SK-N-SH (cell line): ENCODE measurements around the gene MTHFD1L. TPM values are rescaled to one million over a fixed set of nuclear protein-coding genes. Genes with fewer than 3 reads are reported as not detected.

Experiments
- CTCF ChIA-PET: fragments of 300-600, 350-600 bp; formaldehyde crosslinking; extraction: SDS; loops from one replicate; lab custom pipeline; 2021; lab: Yijun Ruan, JAX
- POLR2A ChIA-PET: fragments of 350-600 bp; sonication (Branson Sonifier 250); formaldehyde crosslinking; extraction: SDS; loops from one replicate; lab custom pipeline; 2020; ENCODE audit warnings: antibody characterized with exemption, inconsistent platforms; lab: Yijun Ruan, JAX
- DNase-seq: peaks from one replicate; pipeline ENCODE4 v3.0.0; 2012
- H2AFZ ChIP-seq: fragments of 200-600 bp; sonication (generic); 2 replicates; pipeline ENCODE4 v1.8.1; 2016; ENCODE audit warnings: antibody characterized with exemption, mild to moderate bottlenecking, low read depth
- H3F3A ChIP-seq: fragments of 200-600 bp; sonication (generic); replicated peaks from 2 replicates; pipeline ENCODE3; 2016; ENCODE audit warnings: antibody characterized with exemption, mild to moderate bottlenecking; ENCODE audit not compliant: insufficient read depth
- H3K27ac ChIP-seq, 2 experiments: fragments of 200-500 bp in 1 of 2; fragments of 200-600 bp in 1 of 2; sonication (Bioruptor generic) in 1 of 2; sonication (generic), shearing (Covaris generic) in 1 of 2; 2 replicates each; pipeline versions ENCODE4 v1.5.1 to v1.6.1; 2014 to 2016; ENCODE audit warnings: low read depth in 2 of 2, inconsistent platforms in 1 of 2, low read length in 1 of 2, mild to moderate bottlenecking in 1 of 2, mixed read lengths in 1 of 2
- H3K27me3 ChIP-seq: fragments of 200-600 bp; sonication (generic), shearing (Covaris generic); 2 replicates; pipeline ENCODE4 v1.6.1; 2016; ENCODE audit warnings: mixed run types; ENCODE audit not compliant: insufficient read depth
- H3K36me3 ChIP-seq, 2 experiments: fragments of 200-500 bp in 1 of 2; fragments of 200-600 bp in 1 of 2; sonication (Bioruptor generic) in 1 of 2; sonication (generic) in 1 of 2; replicated peaks in 1 of 2; 2 replicates each; pipeline versions ENCODE3 to v1.5.1; 2014 to 2016; ENCODE audit warnings: low read length in 1 of 2, mild to moderate bottlenecking in 1 of 2; ENCODE audit not compliant: insufficient read depth in 2 of 2, control insufficient read depth in 1 of 2
- H3K4me1 ChIP-seq, 2 experiments: fragments of 200-500 bp in 1 of 2; fragments of 200-600 bp in 1 of 2; sonication (Bioruptor generic) in 1 of 2; sonication (generic), shearing (Covaris generic) in 1 of 2; 2 replicates each; pipeline versions ENCODE4 v1.5.1 to v1.6.1; 2014 to 2016; ENCODE audit warnings: low read depth in 1 of 2, low read length in 1 of 2, mixed run types in 1 of 2; ENCODE audit not compliant: insufficient read depth in 2 of 2, control insufficient read depth in 1 of 2
- H3K4me2 ChIP-seq: fragments of 200-600 bp; sonication (generic), shearing (Covaris generic); 2 replicates; pipeline ENCODE4 v1.6.1; 2017; ENCODE audit warnings: mixed run types
- H3K4me3 ChIP-seq, 2 experiments: fragments of 200-500 bp in 1 of 2; fragments of 200-600 bp in 1 of 2; sonication (Bioruptor generic) in 1 of 2; sonication (generic), shearing (Covaris generic) in 1 of 2; 2 replicates each; pipeline versions ENCODE4 v1.5.1 to v1.8.1; 2014 to 2016; ENCODE audit warnings: low read depth in 2 of 2, inconsistent platforms in 1 of 2, low read length in 1 of 2, mild to moderate bottlenecking in 1 of 2, mixed read lengths in 1 of 2, moderate library complexity in 1 of 2
- H3K79me2 ChIP-seq: fragments of 200-600 bp; sonication (generic); 2 replicates; pipeline ENCODE4 v1.8.1; 2017; ENCODE audit warnings: mild to moderate bottlenecking; ENCODE audit not compliant: insufficient read depth
- H3K9ac ChIP-seq: fragments of 200-600 bp; sonication (generic); 2 replicates; pipeline ENCODE4 v1.6.1; 2017; ENCODE audit warnings: mixed run types
- H3K9me2 ChIP-seq: fragments of 200-600 bp; sonication (generic); 2 replicates; pipeline ENCODE4 v1.6.1; 2017; ENCODE audit warnings: mixed run types
- H3K9me3 ChIP-seq: fragments of 200-600 bp; sonication (generic); 2 replicates; pipeline ENCODE4 v1.6.1; 2017; ENCODE audit warnings: mixed run types, mild to moderate bottlenecking, moderate library complexity
- H4K20me1 ChIP-seq: fragments of 200-600 bp; sonication (generic); 2 replicates; pipeline ENCODE4 v1.6.1; 2017; ENCODE audit warnings: mild to moderate bottlenecking, mixed run types; ENCODE audit not compliant: insufficient read depth
- CHD2 ChIP-seq: fragments of 150-350 bp; IDR thresholded peaks from 2 replicates; pipeline ENCODE4 v1.6.1; 2018; ENCODE audit warnings: low read length; ENCODE audit not compliant: partially characterized antibody
- ELF1 ChIP-seq: IDR thresholded peaks from 2 replicates; pipeline ENCODE4 v1.4.0; 2012
- EP300 ChIP-seq, 2 experiments: IDR thresholded peaks; 2 replicates each; pipeline versions ENCODE4 v1.4.0 to v1.6.1; 2012; ENCODE audit warnings: borderline replicate concordance in 1 of 2, low read depth in 1 of 2, low read length in 1 of 2
- FOSL2 ChIP-seq: IDR thresholded peaks from 2 replicates; pipeline ENCODE4 v1.4.0; 2012; ENCODE audit warnings: low read depth, mild to moderate bottlenecking, moderate library complexity, borderline replicate concordance
- FOXM1 ChIP-seq: IDR thresholded peaks from 2 replicates; pipeline ENCODE4 v1.4.0; 2012; ENCODE audit warnings: low read depth, mild to moderate bottlenecking
- GABPA ChIP-seq: IDR thresholded peaks from 2 replicates; pipeline ENCODE4 v1.4.0; 2012; ENCODE audit warnings: low read depth, mild to moderate bottlenecking
- MEF2A ChIP-seq: IDR thresholded peaks from 2 replicates; pipeline ENCODE4 v1.4.0; 2012; ENCODE audit warnings: low read depth, borderline replicate concordance
- NFIC ChIP-seq: IDR thresholded peaks from 2 replicates; pipeline ENCODE4 v1.4.0; 2012; ENCODE audit warnings: borderline replicate concordance
- POLR2AphosphoS5 ChIP-seq: IDR thresholded peaks from 2 replicates; pipeline ENCODE4 v1.6.1; 2012; ENCODE audit warnings: low read depth, low read length
- REST ChIP-seq: IDR thresholded peaks from 2 replicates; pipeline ENCODE4 v1.6.1; 2012; ENCODE audit warnings: mild to moderate bottlenecking, low read depth, low read length, moderate library complexity
- RXRA ChIP-seq: IDR thresholded peaks from 2 replicates; pipeline ENCODE4 v1.4.0; 2012; ENCODE audit warnings: low read depth, mild to moderate bottlenecking, borderline replicate concordance
- SIN3A ChIP-seq: IDR thresholded peaks from 2 replicates; pipeline ENCODE4 v1.6.1; 2012; ENCODE audit warnings: low read depth, mild to moderate bottlenecking, low read length, moderate library complexity, borderline replicate concordance
- TCF12 ChIP-seq: IDR thresholded peaks from 2 replicates; pipeline ENCODE4 v1.4.0; 2012
- TEAD4 ChIP-seq: IDR thresholded peaks from 2 replicates; pipeline ENCODE4 v1.4.0; 2012; ENCODE audit warnings: mild to moderate bottlenecking, borderline replicate concordance; ENCODE audit not compliant: insufficient read depth
- USF2 ChIP-seq: fragments of 150-350 bp; IDR thresholded peaks from 2 replicates; pipeline ENCODE4 v1.6.1; 2017; ENCODE audit warnings: antibody characterized with exemption, low read length, low read depth, borderline replicate concordance
- YY1 ChIP-seq: IDR thresholded peaks from 2 replicates; pipeline ENCODE4 v1.4.0; 2012; ENCODE audit warnings: low read depth, mild to moderate bottlenecking
- WGBS: methylation state at CpG from one replicate; pipeline ENCODE4 v1.1.6; 2017; ENCODE audit warnings: low lambda C conversion rate; 5-methylcytosine and 5-hydroxymethylcytosine counted together
- polyA plus RNA-seq, 3 experiments: library from polyadenylated mRNA; depleted of rRNA; stranded (reverse); fragments of >200 nt; gene quantifications; 2 replicates each; pipeline ENCODE4 v1.2.3, GENCODE V29; 2012
- TF ChIP-seq, protein P1 (sequence below): IDR thresholded peaks from 2 replicates; pipeline ENCODE4; 2012

The MTHFD1L gene
- polyA plus RNA-seq, 1 of the 3 experiments (the other 2 are of a cell fraction): 37.0 TPM

- TF ChIP-seq POLR2AphosphoS5 (no peak), MEF2A (peak; percentile 35; the same call in 1 of the 2 replicates), YY1 (peak; percentile 34; the same call in 1 of the 2 replicates), FOXM1 (0 out of 2 replicates have a peak, but pooled peaks have one; percentile 54), GABPA (no peak), USF2 (no peak), ELF1 (no peak), TCF12 (peak; percentile 57), TEAD4 (peak; percentile 33; the same call in 1 of the 2 replicates), NFIC (peak; percentile 84), FOSL2 (peak; percentile 63)
- TF ChIP-seq, protein P1, sequence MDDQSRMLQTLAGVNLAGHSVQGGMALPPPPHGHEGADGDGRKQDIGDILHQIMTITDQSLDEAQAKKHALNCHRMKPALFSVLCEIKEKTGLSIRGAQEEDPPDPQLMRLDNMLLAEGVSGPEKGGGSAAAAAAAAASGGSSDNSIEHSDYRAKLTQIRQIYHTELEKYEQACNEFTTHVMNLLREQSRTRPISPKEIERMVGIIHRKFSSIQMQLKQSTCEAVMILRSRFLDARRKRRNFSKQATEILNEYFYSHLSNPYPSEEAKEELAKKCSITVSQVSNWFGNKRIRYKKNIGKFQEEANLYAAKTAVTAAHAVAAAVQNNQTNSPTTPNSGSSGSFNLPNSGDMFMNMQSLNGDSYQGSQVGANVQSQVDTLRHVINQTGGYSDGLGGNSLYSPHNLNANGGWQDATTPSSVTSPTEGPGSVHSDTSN: peak; percentile 43
- TF ChIP-seq, all 33 proteins: peak for 14
Observed at GRCh38 chr6:151067684-151068596, 202.4 kb downstream of the MTHFD1L start (continued).

GRCh38 chr6:151068761-151069312 is 203.3 kb downstream of the MTHFD1L start:
- no peak for DNase-seq
- H3K9me3 ChIP-seq: no peaks in the 10 kb centered on the region
- peak overlapping the region; percentile 81 to 98; a peak in 3 of 4 replicates for H3K27ac ChIP-seq
- no peak overlapping the region for H2AFZ ChIP-seq
- H3K4me2 ChIP-seq: peak overlapping the region; percentile 67
- 47% methylated on average over 6 of the region's 6 CpGs for WGBS
- H3K9me2 ChIP-seq: no peaks in the 10 kb centered on the region
- ChIA-PET POLR2A (no interaction called here), CTCF (interaction anchor here (2.4 to 2.9 kb wide), 2 partner anchors 54 to 256 kb away, joined by 8 to 10 read pairs; no protein-coding TSS in a partner anchor)
- H4K20me1 ChIP-seq: no peaks in the 10 kb centered on the region
- H3K27me3 ChIP-seq: no peaks in the 10 kb centered on the region
- peaks cover 12 to 21% of the 10 kb centered on the region in 2 experiments for H3K4me1 ChIP-seq
- no peak overlapping the region for H3K4me3 ChIP-seq
- H3K36me3 ChIP-seq: peaks cover 2 to 43% of the 10 kb centered on the region in 2 experiments
- peak overlapping the region; percentile 80 for H3K9ac ChIP-seq
- peaks cover 44% of the 10 kb centered on the region for H3F3A ChIP-seq
- peaks cover 25% of the 10 kb centered on the region for H3K79me2 ChIP-seq
- TF ChIP-seq REST (no peak), TCF12 (peak; percentile 26; the same call in 1 of the 2 replicates), SIN3A (no peak), RXRA (0 out of 2 replicates have a peak, but pooled peaks have one; percentile 9), USF2 (no peak), EP300 (IDR thresholded peaks at IDR 0.05; ENCODE audit: borderline replicate concordance in 1 of 2, low read depth in 1 of 2, low read length in 1 of 2) (0 out of 4 replicates have a peak, but pooled peaks of 1 of the 2 experiments have one; percentile 16), CHD2 (no peak)
- TF ChIP-seq, protein P1: peak; percentile 31; the same call in 1 of the 2 replicates
- TF ChIP-seq, all 33 proteins: peak for 4
